RWPE2 (cell line): ENCODE measurements around the gene TRIM33.

ENCODE experiments used
- ATAC-seq: fragments of 200-7000 bp; cut with Tn5 transposase; 3 replicates; pipeline ENCODE4 v1.9.1; 2021; ENCODE audit warnings: low read depth
- DNase-seq: peaks from one replicate; pipeline ENCODE4 v3.0.0-alpha.2; 2020; ENCODE audit warnings: low spot score
- H3K27ac ChIP-seq: fragments of 450-650 bp; 2 replicates; pipeline ENCODE4 v1.5.1; 2017; ENCODE audit warnings: mild to moderate bottlenecking; ENCODE audit not compliant: poor library complexity, severe bottlenecking
- H3K27me3 ChIP-seq: fragments of 250-450 bp; sonication (Bioruptor Pico); 2 replicates; pipeline ENCODE4 v1.5.1; 2021; ENCODE audit warnings: mild to moderate bottlenecking, moderate library complexity; ENCODE audit not compliant: insufficient read depth, poor library complexity, severe bottlenecking
- H3K36me3 ChIP-seq: fragments of 250-450 bp; sonication (Bioruptor Pico); 2 replicates; pipeline ENCODE4 v1.5.1; 2020; ENCODE audit warnings: low read depth, mild to moderate bottlenecking, moderate library complexity
- H3K4me1 ChIP-seq: fragments of 250-450 bp; sonication (Bioruptor Pico); 2 replicates; pipeline ENCODE4 v1.5.1; 2021; ENCODE audit warnings: mild to moderate bottlenecking, moderate library complexity; ENCODE audit not compliant: insufficient read depth, poor library complexity, severe bottlenecking
- H3K4me3 ChIP-seq: fragments of 250-450 bp; sonication (Bioruptor Pico); 2 replicates; pipeline ENCODE4 v1.5.1; 2021; ENCODE audit warnings: mild to moderate bottlenecking, moderate library complexity; ENCODE audit not compliant: severe bottlenecking
- H3K9me3 ChIP-seq: fragments of 250-450 bp; sonication (Bioruptor Pico); 2 replicates; pipeline ENCODE4 v1.5.1; 2021; ENCODE audit warnings: mild to moderate bottlenecking, moderate library complexity; ENCODE audit not compliant: severe bottlenecking
- TF ChIP-seq, protein P1 (sequence below): fragments of 450-650 bp; IDR thresholded peaks from one replicate; pipeline ENCODE4 v1.5.1; 2017; ENCODE audit warnings: mild to moderate bottlenecking, moderate library complexity; ENCODE audit not compliant: poor library complexity, severe bottlenecking

TRIM33 gene

GRCh38 chr1:114386129-114387009, 124.6 kb downstream of the TRIM33 start:
- Histone ChIP-seq H3K9me3 (peaks cover 6% of the 10 kb centered on the region), H3K27ac (no peak overlapping the region), H3K4me1 (no peaks in the 10 kb centered on the region), H3K36me3 (no peaks in the 10 kb centered on the region), H3K27me3 (no peaks in the 10 kb centered on the region), H3K4me3 (no peak overlapping the region)
- TF ChIP-seq, protein P1, sequence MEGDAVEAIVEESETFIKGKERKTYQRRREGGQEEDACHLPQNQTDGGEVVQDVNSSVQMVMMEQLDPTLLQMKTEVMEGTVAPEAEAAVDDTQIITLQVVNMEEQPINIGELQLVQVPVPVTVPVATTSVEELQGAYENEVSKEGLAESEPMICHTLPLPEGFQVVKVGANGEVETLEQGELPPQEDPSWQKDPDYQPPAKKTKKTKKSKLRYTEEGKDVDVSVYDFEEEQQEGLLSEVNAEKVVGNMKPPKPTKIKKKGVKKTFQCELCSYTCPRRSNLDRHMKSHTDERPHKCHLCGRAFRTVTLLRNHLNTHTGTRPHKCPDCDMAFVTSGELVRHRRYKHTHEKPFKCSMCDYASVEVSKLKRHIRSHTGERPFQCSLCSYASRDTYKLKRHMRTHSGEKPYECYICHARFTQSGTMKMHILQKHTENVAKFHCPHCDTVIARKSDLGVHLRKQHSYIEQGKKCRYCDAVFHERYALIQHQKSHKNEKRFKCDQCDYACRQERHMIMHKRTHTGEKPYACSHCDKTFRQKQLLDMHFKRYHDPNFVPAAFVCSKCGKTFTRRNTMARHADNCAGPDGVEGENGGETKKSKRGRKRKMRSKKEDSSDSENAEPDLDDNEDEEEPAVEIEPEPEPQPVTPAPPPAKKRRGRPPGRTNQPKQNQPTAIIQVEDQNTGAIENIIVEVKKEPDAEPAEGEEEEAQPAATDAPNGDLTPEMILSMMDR: no peak
- no peak for DNase-seq
- ATAC-seq: no peak

DNA sequence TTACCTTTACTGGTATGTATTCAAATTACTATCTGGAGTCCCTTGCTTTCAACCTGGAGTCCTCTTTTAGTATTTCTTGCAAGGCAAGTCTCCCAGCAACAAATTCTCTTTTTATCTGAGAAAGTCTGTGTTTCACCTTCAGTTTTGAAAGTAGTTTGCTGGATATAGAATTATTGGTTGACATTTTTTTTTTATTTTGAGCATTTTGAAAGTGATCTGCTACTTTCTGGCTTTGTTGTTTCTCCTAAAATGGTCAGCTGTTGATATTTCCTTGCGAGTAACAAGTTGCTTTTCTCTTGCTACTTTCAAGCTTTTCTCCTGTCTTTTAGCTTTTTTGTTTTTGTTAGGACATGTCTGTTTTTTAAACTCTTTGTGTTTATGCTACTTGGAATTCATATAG, 126.1 kb downstream of the TRIM33 start:
- DNase-seq: no peak
- ATAC-seq: no peak

DNA sequence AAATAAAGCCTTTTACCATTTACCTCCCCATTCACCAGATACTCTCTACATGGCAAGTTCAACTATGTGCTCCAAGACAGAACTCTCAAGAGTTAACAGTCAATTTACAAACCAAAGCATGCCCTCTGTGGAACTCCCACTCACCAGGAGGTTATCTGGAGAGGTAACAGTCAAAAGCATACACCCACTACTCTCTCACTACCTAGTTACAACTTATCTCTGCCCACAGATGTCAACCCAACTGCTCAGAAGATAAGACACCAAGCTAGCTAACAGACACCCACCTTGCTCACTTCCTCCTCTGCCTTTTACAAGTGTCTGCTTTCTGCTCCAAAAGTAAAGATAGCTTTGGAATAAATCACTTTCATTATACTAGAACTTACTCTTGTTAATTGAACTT, 131.0 kb downstream of the TRIM33 start:
- no peaks in the 10 kb centered on the region for H3K4me1 ChIP-seq
- no peaks in the 10 kb centered on the region for H3K27me3 ChIP-seq
- DNase-seq (no peak), ATAC-seq (no peak)
- peaks cover 3% of the 10 kb centered on the region for H3K9me3 ChIP-seq
- H3K27ac ChIP-seq: no peak overlapping the region
- no peak overlapping the region for H3K4me3 ChIP-seq
- TF ChIP-seq, protein P1: no peak
- no peaks in the 10 kb centered on the region for H3K36me3 ChIP-seq

More for the DNA sequence above, 126.1 kb downstream of the TRIM33 start:
- Histone ChIP-seq H3K27me3 (no peaks in the 10 kb centered on the region), H3K4me3 (no peak overlapping the region), H3K4me1 (no peaks in the 10 kb centered on the region), H3K9me3 (peaks cover 6% of the 10 kb centered on the region), H3K36me3 (no peaks in the 10 kb centered on the region), H3K27ac (no peak overlapping the region)
- TF ChIP-seq, protein P1: no peak

DNA sequence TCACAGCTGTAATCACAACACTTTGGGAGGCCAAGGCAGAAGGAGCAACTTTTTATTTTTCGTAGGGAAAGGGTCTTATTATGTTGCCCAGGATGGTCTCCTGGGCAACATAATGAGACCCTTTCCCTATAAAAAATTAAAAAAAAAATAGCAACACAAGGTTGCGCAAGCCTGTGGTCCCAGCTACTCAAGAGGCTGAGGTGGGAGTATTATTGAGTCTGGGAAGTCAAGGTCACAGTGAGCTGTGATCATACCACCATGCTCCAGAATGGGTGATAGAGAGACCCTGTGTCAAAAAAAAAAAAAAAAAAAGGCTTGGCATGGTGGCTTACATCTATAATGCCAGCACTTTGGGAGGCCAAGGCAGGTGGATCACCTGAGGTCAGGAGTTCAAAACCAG, 131.6 kb downstream of the TRIM33 start:
- H3K27ac ChIP-seq: no peak overlapping the region
- TF ChIP-seq, protein P1: no peak
- no peak overlapping the region for H3K4me3 ChIP-seq
- ATAC-seq (no peak), DNase-seq (no peak)
- H3K27me3 ChIP-seq: no peaks in the 10 kb centered on the region
- no peaks in the 10 kb centered on the region for H3K36me3 ChIP-seq
- no peaks in the 10 kb centered on the region for H3K9me3 ChIP-seq
- H3K4me1 ChIP-seq: no peaks in the 10 kb centered on the region

DNA sequence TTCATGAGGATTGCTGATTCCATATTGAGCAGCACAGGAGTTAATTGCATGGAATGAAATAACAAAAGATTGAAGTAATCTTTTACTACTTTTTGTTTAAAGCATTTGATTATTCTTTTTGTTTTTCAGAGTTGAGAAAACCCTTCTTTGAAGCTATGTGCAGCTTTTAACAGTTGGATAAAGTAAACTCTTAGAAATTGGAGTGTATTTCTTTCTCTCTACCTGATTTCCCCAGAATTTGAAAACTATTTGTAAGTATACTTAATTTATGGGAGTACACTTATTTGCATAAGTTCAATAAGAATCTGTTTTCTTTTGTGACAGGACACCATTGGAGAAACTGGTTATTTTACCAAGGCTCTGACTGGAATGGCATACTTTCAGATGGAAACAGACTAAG, 133.6 kb downstream of the TRIM33 start:
- Histone ChIP-seq H3K27ac (no peak overlapping the region), H3K4me3 (no peak overlapping the region)
- no peak for ATAC-seq

More for the DNA sequence above, 133.6 kb downstream of the TRIM33 start:
- Histone ChIP-seq H3K27me3 (no peaks in the 10 kb centered on the region), H3K36me3 (no peaks in the 10 kb centered on the region), H3K4me1 (no peaks in the 10 kb centered on the region), H3K9me3 (no peaks in the 10 kb centered on the region)
- TF ChIP-seq, protein P1: no peak
- no peak for DNase-seq
